ENCODE data around the gene EPX. TPM values are rescaled to one million over a fixed set of nuclear protein-coding genes. Genes with fewer than 3 reads are reported as not detected.

The EPX gene
- polyA plus RNA-seq, 2 of the 4 experiments (the other 2 are of a cell fraction): not detected

- Histone ChIP-seq H3K27ac (no peak overlapping the region), H3K4me3 (no peak overlapping the region), H3K4me2 (no peak overlapping the region), H3K9me3 (no peaks in the 10 kb centered on the region), H3K4me1 (no peaks in the 10 kb centered on the region)
- ATAC-seq: no peak
- WGBS (ENCODE audit: missing lambda C conversion rate): 82% methylated on average over 3 of the region's 3 CpGs
- FAIRE-seq: no peak
- ChIA-PET POLR2A (no interaction called here), CTCF (interaction anchor here (0.6 to 3.4 kb wide), 5 partner anchors 8 to 85 kb away, joined by 3 to 19 read pairs (median 5); partner anchors contain the start of gene MKS1)
- TF ChIP-seq GATA3 (IDR thresholded peaks at IDR 0.05; ENCODE audit: borderline replicate concordance): no peak
- TF ChIP-seq CHD2 (IDR thresholded peaks at IDR 0.05; ENCODE audit: low read length, partially characterized antibody): no peak
- TF ChIP-seq HMGXB4 (CRISPR knock-in tag; IDR thresholded peaks at IDR 0.05; ENCODE audit: borderline replicate concordance): no peak
- TF ChIP-seq JUN (IDR thresholded peaks at IDR 0.05): no peak
- no peak for TF ChIP-seq RCOR1 (IDR thresholded peaks at IDR 0.05; ENCODE audit: low read depth, low read length)
- TF ChIP-seq ZC3H11A (IDR thresholded peaks at IDR 0.05): no peak
- TF ChIP-seq JUNB (IDR thresholded peaks at IDR 0.05): no peak
- TF ChIP-seq CTCF (IDR thresholded peaks at IDR 0.05): no peak
- no peak for TF ChIP-seq RARB (CRISPR knock-in tag; IDR thresholded peaks at IDR 0.05)
- no peak for TF ChIP-seq RNF2 (IDR thresholded peaks at IDR 0.05; ENCODE audit: borderline replicate concordance, low read depth)
- no peak for TF ChIP-seq TFCP2L1 (CRISPR knock-in tag; IDR thresholded peaks at IDR 0.05)
- no peak for TF ChIP-seq ATOH8 (CRISPR knock-in tag; IDR thresholded peaks at IDR 0.05; ENCODE audit: low read depth)
- TF ChIP-seq SMC3 (IDR thresholded peaks at IDR 0.05): no peak
- TF ChIP-seq SREBF2 (IDR thresholded peaks at IDR 0.05): no peak
- no peak for DNase-seq (ENCODE audit: low read depth in 1 of 2, low spot score in 1 of 2)
Measured at GRCh38 chr17:58207451-58207850, 14.9 kb downstream of the EPX start.

GRCh38 chr17:58208344-58208743 is 15.8 kb downstream of the EPX start:
- Histone ChIP-seq H3K4me1 (no peaks in the 10 kb centered on the region), H3K4me3 (no peak overlapping the region), H3K9me3 (no peaks in the 10 kb centered on the region), H3K27ac (no peak overlapping the region), H3K4me2 (no peak overlapping the region)
- FAIRE-seq (no peak), DNase-seq (ENCODE audit: low read depth in 1 of 2, low spot score in 1 of 2) (no peak), ATAC-seq (no peak)
- TF ChIP-seq MYC (IDR thresholded peaks at IDR 0.05; ENCODE audit: borderline replicate concordance, low read length) (no peak), EHMT2 (IDR thresholded peaks at IDR 0.05; ENCODE audit: low read depth) (no peak), EP300 (IDR thresholded peaks at IDR 0.05) (no peak), CTCF (IDR thresholded peaks at IDR 0.05) (no peak), KDM1A (IDR thresholded peaks at IDR 0.05; ENCODE audit: low read depth) (no peak), RARB (CRISPR knock-in tag; IDR thresholded peaks at IDR 0.05) (no peak), CHD4 (IDR thresholded peaks at IDR 0.05; ENCODE audit: borderline replicate concordance) (no peak), ELK1 (IDR thresholded peaks at IDR 0.05; ENCODE audit: low read depth, low read length) (no peak), PBX3 (IDR thresholded peaks at IDR 0.05) (no peak), HOXB5 (CRISPR knock-in tag; IDR thresholded peaks at IDR 0.05) (no peak), FOSB (CRISPR knock-in tag; IDR thresholded peaks at IDR 0.05) (no peak), SMC3 (IDR thresholded peaks at IDR 0.05) (no peak), TP53 (CRISPR knock-in tag; IDR thresholded peaks at IDR 0.05) (no peak), ATOH8 (CRISPR knock-in tag; IDR thresholded peaks at IDR 0.05; ENCODE audit: low read depth) (no peak), FOSL2 (IDR thresholded peaks at IDR 0.05) (no peak), FOSL2 (CRISPR knock-in tag; IDR thresholded peaks at IDR 0.05) (no peak), RFX5 (IDR thresholded peaks at IDR 0.05) (no peak), NR3C1 (IDR thresholded peaks at IDR 0.05) (no peak), ZSCAN20 (CRISPR knock-in tag; IDR thresholded peaks at IDR 0.05) (no peak), JUN (IDR thresholded peaks at IDR 0.05) (no peak)
- ChIA-PET CTCF (interaction anchor here (3.4 kb wide), 1 partner anchor 9 kb away, joined by 19 read pairs; the partner anchor contains the start of gene MKS1), POLR2A (no interaction called here)
- WGBS (ENCODE audit: missing lambda C conversion rate): 86% methylated on average over 5 of the region's 5 CpGs
